Karpas-422 (cell line): Measurements from ENCODE around the gene ZFYVE19. TPM values are rescaled to one million over a fixed set of nuclear protein-coding genes. Genes with fewer than 3 reads are reported as not detected.

Source experiments
- DNase-seq: peaks from one replicate; pipeline ENCODE4 v3.0.0-alpha.2; 2015
- H2AFZ ChIP-seq: fragments of 200-600 bp; sonication (generic); 2 replicates; pipeline ENCODE4 v1.6.1; 2014; ENCODE audit warnings: antibody characterized with exemption, low read length, mixed read lengths
- H3K27ac ChIP-seq: fragments of 200-600 bp; sonication (generic); 2 replicates; pipeline ENCODE4 v1.5.1; 2014; ENCODE audit warnings: mild to moderate bottlenecking, low read length, moderate library complexity
- H3K27me3 ChIP-seq: fragments of 200-600 bp; sonication (generic); 2 replicates; pipeline ENCODE4 v1.6.1; 2014; ENCODE audit warnings: low read length, mixed read lengths
- H3K36me3 ChIP-seq: fragments of 200-600 bp; sonication (generic); 2 replicates; pipeline ENCODE4 v1.6.1; 2014; ENCODE audit warnings: low read length, mixed read lengths; ENCODE audit not compliant: insufficient read depth
- H3K4me1 ChIP-seq: fragments of 200-600 bp; sonication (generic); 2 replicates; pipeline ENCODE4 v1.6.1; 2014; ENCODE audit warnings: mild to moderate bottlenecking, low read length, mixed read lengths
- H3K4me2 ChIP-seq: fragments of 200-600 bp; sonication (generic); 2 replicates; pipeline ENCODE4 v1.6.1; 2014; ENCODE audit warnings: low read length, low read depth, mild to moderate bottlenecking; ENCODE audit not compliant: poor library complexity, severe bottlenecking
- H3K4me3 ChIP-seq: fragments of 200-600 bp; sonication (generic); 2 replicates; pipeline ENCODE4 v1.5.1; 2014; ENCODE audit warnings: mild to moderate bottlenecking, antibody characterized with exemption, low read length, mixed read lengths
- H3K79me2 ChIP-seq: fragments of 200-600 bp; sonication (generic); 2 replicates; pipeline ENCODE4 v1.6.1; 2014; ENCODE audit warnings: mild to moderate bottlenecking, low read length, mixed read lengths
- H3K9ac ChIP-seq: fragments of 200-600 bp; sonication (generic); 2 replicates; pipeline ENCODE4 v1.6.0; 2014; ENCODE audit warnings: low read length
- H3K9me2 ChIP-seq: fragments of 200-600 bp; sonication (generic), shearing (Covaris generic); replicated peaks from 2 replicates; pipeline ENCODE4 v1.6.0; 2014; ENCODE audit warnings: mild to moderate bottlenecking, low read length, moderate library complexity; ENCODE audit not compliant: insufficient read depth
- H3K9me3 ChIP-seq: fragments of 300-700, 200-600 bp; sonication (generic); 2 replicates; pipeline ENCODE4 v1.6.1; 2014; ENCODE audit warnings: low read length, mixed read lengths
- H4K20me1 ChIP-seq: fragments of 200-600 bp; sonication (generic); 2 replicates; pipeline ENCODE4 v1.6.1; 2014; ENCODE audit warnings: mild to moderate bottlenecking, antibody characterized with exemption, low read length, low read depth; ENCODE audit not compliant: insufficient read depth
- total RNA-seq: library from RNA; depleted of rRNA; stranded (reverse); fragments of >200 nt; shearing (Covaris generic); gene quantifications from 2 replicates; pipeline ENCODE4 v1.2.3, GENCODE V29; 2014; ENCODE audit warnings: low replicate concordance

Gene ZFYVE19
- total RNA-seq, 1 experiment from 2014 or later = 14.5 TPM

DNA sequence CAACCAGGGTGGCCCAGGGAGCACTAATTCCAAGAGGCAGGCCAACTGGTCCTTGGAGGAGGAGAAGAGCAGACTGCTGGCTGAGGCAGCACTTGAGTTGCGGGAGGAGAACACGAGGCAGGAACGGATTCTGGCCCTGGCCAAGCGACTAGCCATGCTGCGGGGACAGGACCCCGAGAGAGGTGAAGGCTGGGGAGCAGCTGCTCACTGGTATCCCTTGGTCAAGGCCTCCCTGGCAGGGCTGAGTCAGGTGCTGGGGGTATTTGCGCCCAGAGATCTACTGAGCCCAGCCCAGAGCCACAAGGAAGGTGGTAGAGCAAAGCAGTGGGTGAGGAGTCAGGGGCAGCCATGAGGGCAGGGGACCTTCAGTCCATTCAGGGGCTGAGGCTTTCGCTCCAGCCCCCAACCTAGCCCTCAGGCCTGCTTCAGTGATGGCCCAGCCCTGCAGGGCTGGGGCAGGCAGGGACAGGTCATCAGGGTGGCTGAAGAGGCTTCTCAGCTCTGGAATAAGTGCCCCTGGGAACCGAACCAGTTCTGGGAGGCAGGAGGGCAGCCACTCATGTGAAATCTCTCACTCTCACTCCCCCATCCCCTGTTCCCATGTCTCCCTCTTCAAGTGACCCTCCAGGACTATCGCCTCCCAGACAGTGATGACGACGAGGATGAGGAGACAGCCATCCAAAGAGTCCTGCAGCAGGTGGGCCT lies 6.0 kb downstream of the ZFYVE19 start:
- Histone ChIP-seq H4K20me1 (no peaks in the 10 kb centered on the region), H3K4me1 (peaks cover 10% of the 10 kb centered on the region), H3K9ac (no peak overlapping the region), H3K27ac (no peak overlapping the region), H2AFZ (no peak overlapping the region), H3K9me3 (no peaks in the 10 kb centered on the region), H3K4me2 (no peak overlapping the region), H3K9me2 (no peaks in the 10 kb centered on the region), H3K27me3 (no peaks in the 10 kb centered on the region), H3K79me2 (peaks cover 6% of the 10 kb centered on the region), H3K36me3 (no peaks in the 10 kb centered on the region), H3K4me3 (no peak overlapping the region)
- no peak for DNase-seq

DNA sequence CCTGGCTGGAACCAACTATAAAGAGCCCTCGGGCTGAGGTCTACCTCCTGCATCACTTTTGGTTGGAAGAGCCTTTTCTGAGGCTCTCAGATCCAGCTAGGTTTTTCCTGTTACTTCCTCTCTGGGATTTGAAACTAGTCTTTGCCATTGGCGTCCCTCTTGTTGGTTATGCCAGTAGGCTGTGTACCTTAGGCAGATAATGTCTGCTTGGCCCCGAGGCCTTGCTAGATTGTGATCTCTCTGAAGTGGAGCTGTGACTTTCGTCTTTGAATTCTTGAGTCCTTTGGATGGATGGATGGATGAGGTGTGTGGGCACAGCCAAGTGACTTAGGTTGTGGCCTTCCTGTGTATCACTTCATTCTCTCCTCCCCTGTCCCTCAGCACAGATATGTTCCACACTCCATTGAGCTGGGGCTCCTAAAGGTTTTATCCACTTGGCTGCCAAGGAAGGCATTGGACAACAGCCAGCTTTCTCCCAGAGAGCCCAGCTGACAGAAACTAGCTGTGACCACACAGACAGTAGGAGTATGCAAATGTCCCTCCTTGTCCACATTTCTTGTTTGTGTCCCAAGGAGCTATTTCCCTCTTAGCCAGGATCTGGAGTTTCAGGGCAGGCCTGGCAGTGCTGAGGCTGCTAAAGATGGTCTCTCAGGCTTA lies 8.3 kb downstream of the ZFYVE19 start:
- no peak overlapping the region for H3K4me2 ChIP-seq
- no peak overlapping the region for H3K27ac ChIP-seq
- no peak for DNase-seq
- no peaks in the 10 kb centered on the region for H3K27me3 ChIP-seq
- H3K9me3 ChIP-seq = no peaks in the 10 kb centered on the region
- no peak overlapping the region for H3K4me3 ChIP-seq
- H3K79me2 ChIP-seq = no peaks in the 10 kb centered on the region
- no peaks in the 10 kb centered on the region for H3K4me1 ChIP-seq
- H3K9me2 ChIP-seq = no peaks in the 10 kb centered on the region
- no peaks in the 10 kb centered on the region for H3K36me3 ChIP-seq
- no peak overlapping the region for H2AFZ ChIP-seq
- H3K9ac ChIP-seq = no peak overlapping the region
- no peaks in the 10 kb centered on the region for H4K20me1 ChIP-seq

DNA sequence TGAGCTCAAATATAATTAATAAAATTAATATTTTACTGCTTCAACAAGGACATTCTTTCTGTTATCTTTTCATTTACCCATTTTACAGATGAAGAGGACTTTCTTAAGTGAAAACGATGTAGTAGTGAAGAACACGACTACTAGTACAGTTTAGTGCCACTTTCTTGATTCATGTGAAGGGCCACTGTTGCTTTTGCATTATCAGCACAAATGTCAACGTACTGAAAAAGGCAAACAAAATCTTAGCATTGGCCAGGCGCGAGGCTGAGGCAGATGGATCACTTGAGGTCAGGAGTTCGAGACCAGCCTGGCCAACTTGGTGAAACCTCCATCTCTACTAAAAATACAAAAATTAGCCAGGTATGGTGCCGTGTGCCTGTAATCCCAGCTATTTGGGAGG lies 12.2 kb downstream of the ZFYVE19 start:
- no peaks in the 10 kb centered on the region for H3K9me2 ChIP-seq
- DNase-seq = no peak
- H3K4me2 ChIP-seq = no peak overlapping the region
- no peaks in the 10 kb centered on the region for H3K4me1 ChIP-seq
- no peak overlapping the region for H3K27ac ChIP-seq
- H3K27me3 ChIP-seq = no peaks in the 10 kb centered on the region
- H3K79me2 ChIP-seq = no peaks in the 10 kb centered on the region
- H3K9ac ChIP-seq = no peak overlapping the region
- no peaks in the 10 kb centered on the region for H3K9me3 ChIP-seq
- H3K36me3 ChIP-seq = no peaks in the 10 kb centered on the region
- no peaks in the 10 kb centered on the region for H4K20me1 ChIP-seq
- no peak overlapping the region for H3K4me3 ChIP-seq
- no peak overlapping the region for H2AFZ ChIP-seq

DNA sequence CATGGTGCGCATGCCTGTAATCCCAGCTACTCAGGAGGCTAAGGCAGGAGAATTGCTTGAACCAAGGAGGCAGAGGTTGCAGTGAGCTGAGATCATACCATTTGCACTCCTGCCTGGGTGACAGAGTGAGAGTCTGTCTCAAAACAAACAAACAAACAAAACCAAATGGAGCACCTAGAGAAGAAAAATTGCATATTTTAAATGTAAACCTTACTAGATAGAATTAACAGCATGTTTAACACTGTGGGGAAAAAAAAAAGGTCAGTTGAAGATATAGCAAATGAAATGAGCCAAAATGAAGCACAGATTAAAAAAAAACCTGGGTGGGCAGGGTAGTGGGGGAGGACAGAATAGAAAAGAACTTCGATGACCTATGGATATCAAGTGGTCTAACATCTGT lies 14.3 kb downstream of the ZFYVE19 start:
- Histone ChIP-seq H4K20me1 (no peaks in the 10 kb centered on the region), H3K4me1 (no peaks in the 10 kb centered on the region), H3K9ac (no peak overlapping the region), H3K9me3 (no peaks in the 10 kb centered on the region), H3K27me3 (no peaks in the 10 kb centered on the region), H3K9me2 (no peaks in the 10 kb centered on the region), H3K36me3 (no peaks in the 10 kb centered on the region), H3K4me2 (no peak overlapping the region), H3K4me3 (no peak overlapping the region), H2AFZ (no peak overlapping the region), H3K27ac (no peak overlapping the region), H3K79me2 (no peaks in the 10 kb centered on the region)
- no peak for DNase-seq

DNA sequence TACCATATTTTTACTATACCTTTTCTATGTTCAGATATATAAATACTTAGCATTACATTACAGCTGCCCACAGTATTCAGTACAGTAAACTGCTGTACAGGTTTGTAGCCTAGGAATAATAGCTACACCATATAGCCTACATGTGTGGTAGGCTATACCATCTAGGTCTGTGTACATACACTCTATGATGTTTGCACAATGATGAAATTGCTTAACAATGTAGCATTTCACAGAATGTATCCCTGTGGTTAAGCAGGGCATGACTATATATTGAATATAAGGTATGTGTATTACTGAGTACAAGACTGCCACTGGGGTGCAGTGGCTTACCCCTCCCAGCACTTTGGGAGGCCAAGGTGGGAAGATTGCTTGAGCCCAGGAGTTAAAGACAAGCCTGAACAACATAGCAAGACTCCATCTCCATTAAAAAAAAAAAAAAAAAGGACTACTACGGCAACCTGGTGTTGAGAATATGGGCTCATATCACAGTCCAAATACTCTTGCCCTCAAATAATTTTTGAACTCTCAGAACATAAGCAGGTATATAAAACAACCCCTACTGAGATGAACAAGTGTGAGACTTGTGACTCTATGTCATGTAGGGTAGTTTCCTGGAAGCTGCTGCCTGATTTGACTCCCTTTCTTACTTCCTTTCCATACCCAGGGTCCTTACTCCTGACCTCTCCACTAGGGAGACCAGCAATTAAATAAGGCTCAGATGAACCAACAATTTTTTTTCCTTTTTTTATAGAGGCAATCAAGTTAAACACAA lies 16.9 kb downstream of the ZFYVE19 start:
- H3K4me1 ChIP-seq = no peaks in the 10 kb centered on the region
- no peak for DNase-seq
- H4K20me1 ChIP-seq = no peaks in the 10 kb centered on the region
- no peak overlapping the region for H3K4me2 ChIP-seq
- H3K27ac ChIP-seq = no peak overlapping the region
- no peaks in the 10 kb centered on the region for H3K9me2 ChIP-seq
- no peaks in the 10 kb centered on the region for H3K36me3 ChIP-seq
- no peak overlapping the region for H3K9ac ChIP-seq
- no peaks in the 10 kb centered on the region for H3K9me3 ChIP-seq
- no peak overlapping the region for H3K4me3 ChIP-seq
- no peaks in the 10 kb centered on the region for H3K79me2 ChIP-seq
- no peak overlapping the region for H2AFZ ChIP-seq
- H3K27me3 ChIP-seq = no peaks in the 10 kb centered on the region

DNA sequence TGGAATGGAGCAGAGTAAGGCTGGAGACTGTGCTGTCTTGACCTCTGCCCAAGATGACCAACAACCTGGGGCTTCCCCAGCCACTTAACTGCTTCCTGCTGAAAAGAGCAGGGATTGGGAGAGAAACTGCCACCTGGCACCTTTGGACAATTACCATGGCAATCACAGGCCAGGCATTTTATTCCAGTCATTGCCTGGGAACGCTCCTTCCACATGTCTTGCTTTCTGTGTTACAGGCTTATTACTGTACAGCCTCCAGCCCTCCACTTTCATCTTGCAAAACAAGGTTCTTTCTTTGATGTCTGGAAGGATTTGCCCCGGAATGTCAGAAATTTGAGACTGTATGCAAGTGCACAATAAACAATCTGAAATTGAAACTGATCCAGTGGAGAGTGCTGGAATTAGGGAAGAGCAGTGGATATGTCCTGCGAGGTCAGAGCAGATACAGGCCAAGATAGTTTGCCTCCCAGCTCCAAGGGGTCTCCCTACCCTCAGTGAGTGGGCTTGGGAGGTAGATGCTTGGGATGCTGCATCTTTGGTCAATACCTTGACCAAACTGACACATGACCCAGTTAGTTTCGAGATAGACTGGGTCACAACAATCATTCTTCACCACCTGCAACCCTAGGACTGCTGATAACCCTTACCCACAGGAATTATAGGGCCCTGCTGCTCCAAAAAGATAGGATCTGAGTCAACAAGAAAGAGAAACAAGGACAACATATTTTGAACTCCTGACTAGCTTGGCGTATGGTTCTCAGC lies 19.0 kb downstream of the ZFYVE19 start:
- Histone ChIP-seq H4K20me1 (no peaks in the 10 kb centered on the region), H3K9me3 (no peaks in the 10 kb centered on the region), H3K36me3 (no peaks in the 10 kb centered on the region), H3K79me2 (no peaks in the 10 kb centered on the region), H3K9me2 (no peaks in the 10 kb centered on the region), H3K27me3 (no peaks in the 10 kb centered on the region), H3K4me2 (no peak overlapping the region), H3K27ac (no peak overlapping the region), H2AFZ (no peak overlapping the region), H3K9ac (no peak overlapping the region), H3K4me1 (peaks cover 4% of the 10 kb centered on the region; the same call in 1 of the 2 replicates), H3K4me3 (no peak overlapping the region)
- no peak for DNase-seq

DNA sequence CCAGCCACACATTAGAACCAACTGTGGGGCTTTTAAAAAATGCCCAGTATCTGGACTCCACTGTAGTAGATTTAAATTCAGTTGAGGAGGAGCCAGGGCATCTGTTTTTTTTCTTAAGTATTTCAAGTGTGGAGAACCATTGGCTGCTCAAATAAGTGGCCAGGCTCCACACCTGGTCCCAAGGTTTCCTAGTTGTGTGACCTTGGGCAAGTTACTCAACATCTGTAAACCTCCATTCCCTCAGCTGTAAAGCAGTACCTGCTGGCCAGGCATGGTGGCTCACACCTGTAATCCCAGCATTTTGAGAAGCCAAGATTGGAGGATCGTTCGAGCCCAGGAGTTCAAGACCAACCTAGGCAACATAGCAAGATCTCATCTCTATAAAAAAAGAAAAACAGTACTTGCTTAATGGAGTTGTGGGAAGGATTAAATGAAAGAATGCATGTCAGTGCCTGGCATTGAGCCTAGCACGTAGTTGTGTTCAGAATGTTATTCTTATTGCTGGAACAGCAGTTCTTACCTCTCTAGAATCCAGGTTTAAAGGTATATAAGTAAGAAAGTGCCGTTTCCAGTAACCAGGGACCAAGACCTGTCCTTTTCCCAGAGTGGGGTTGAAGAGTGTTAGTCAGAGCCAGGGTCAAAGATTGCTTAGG lies 19.7 kb downstream of the ZFYVE19 start:
- Histone ChIP-seq H3K4me3 (no peak overlapping the region), H3K4me1 (peaks cover 4% of the 10 kb centered on the region; the same call in 1 of the 2 replicates), H3K4me2 (no peak overlapping the region), H3K9ac (no peak overlapping the region), H3K79me2 (no peaks in the 10 kb centered on the region), H3K27me3 (no peaks in the 10 kb centered on the region), H2AFZ (no peak overlapping the region), H3K9me2 (no peaks in the 10 kb centered on the region), H3K9me3 (no peaks in the 10 kb centered on the region), H3K27ac (no peak overlapping the region), H4K20me1 (no peaks in the 10 kb centered on the region), H3K36me3 (no peaks in the 10 kb centered on the region)
- no peak for DNase-seq
